WTC11 (cell line): ENCODE results near the gene SBF2.

Experiments used
- ATF1 ChIP-seq: sonication (generic); formaldehyde crosslinking; IDR thresholded peaks from 2 replicates; pipeline ENCODE4 v1.8.1; 2023; ENCODE audit warnings: mild to moderate bottlenecking, moderate library complexity, missing genetic modification reagents
- GRHL2 ChIP-seq: fragments of 250-450 bp; sonication (Bioruptor Pico); IDR thresholded peaks from 2 replicates; pipeline ENCODE4 v1.8.0; 2022; ENCODE audit warnings: mild to moderate bottlenecking, moderate library complexity; ENCODE audit not compliant: insufficient replicate concordance, severe bottlenecking
- TF ChIP-seq, protein P1 (sequence below): fragments of 200-600 bp; IDR thresholded peaks from 2 replicates; pipeline ENCODE4 v1.8.0; 2022; ENCODE audit warnings: antibody characterized with exemption
- TF ChIP-seq, protein P2 (sequence below): sonication (generic); formaldehyde crosslinking; IDR thresholded peaks from 2 replicates; pipeline ENCODE4 v1.8.1; 2023; ENCODE audit warnings: mild to moderate bottlenecking, missing genetic modification reagents, borderline replicate concordance

DNA sequence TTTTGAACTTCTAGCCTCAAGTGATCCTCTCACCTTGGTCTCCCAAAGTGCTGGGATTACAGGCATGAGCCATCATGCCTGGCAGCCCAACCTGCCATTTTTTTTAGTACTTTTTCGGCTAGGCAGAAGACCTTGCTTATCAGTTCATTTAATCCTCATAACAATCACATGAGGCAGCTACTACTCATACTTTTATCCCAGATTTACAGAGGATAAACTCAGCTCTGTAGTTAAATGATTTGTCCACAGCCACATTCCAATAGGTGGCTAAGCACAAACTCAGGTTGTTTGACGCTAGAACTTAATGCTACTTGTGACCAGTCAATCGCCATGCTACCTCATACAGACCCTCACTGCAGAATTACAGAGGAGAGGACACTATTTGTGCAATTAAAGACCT, 28.1 kb downstream of the SBF2 start:
- TF ChIP-seq, protein P1, sequence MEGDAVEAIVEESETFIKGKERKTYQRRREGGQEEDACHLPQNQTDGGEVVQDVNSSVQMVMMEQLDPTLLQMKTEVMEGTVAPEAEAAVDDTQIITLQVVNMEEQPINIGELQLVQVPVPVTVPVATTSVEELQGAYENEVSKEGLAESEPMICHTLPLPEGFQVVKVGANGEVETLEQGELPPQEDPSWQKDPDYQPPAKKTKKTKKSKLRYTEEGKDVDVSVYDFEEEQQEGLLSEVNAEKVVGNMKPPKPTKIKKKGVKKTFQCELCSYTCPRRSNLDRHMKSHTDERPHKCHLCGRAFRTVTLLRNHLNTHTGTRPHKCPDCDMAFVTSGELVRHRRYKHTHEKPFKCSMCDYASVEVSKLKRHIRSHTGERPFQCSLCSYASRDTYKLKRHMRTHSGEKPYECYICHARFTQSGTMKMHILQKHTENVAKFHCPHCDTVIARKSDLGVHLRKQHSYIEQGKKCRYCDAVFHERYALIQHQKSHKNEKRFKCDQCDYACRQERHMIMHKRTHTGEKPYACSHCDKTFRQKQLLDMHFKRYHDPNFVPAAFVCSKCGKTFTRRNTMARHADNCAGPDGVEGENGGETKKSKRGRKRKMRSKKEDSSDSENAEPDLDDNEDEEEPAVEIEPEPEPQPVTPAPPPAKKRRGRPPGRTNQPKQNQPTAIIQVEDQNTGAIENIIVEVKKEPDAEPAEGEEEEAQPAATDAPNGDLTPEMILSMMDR = no peak
- no peak for TF ChIP-seq ATF1 (CRISPR knock-in tag)
- TF ChIP-seq GRHL2 (CRISPR knock-in tag) = no peak
- TF ChIP-seq, protein P2, sequence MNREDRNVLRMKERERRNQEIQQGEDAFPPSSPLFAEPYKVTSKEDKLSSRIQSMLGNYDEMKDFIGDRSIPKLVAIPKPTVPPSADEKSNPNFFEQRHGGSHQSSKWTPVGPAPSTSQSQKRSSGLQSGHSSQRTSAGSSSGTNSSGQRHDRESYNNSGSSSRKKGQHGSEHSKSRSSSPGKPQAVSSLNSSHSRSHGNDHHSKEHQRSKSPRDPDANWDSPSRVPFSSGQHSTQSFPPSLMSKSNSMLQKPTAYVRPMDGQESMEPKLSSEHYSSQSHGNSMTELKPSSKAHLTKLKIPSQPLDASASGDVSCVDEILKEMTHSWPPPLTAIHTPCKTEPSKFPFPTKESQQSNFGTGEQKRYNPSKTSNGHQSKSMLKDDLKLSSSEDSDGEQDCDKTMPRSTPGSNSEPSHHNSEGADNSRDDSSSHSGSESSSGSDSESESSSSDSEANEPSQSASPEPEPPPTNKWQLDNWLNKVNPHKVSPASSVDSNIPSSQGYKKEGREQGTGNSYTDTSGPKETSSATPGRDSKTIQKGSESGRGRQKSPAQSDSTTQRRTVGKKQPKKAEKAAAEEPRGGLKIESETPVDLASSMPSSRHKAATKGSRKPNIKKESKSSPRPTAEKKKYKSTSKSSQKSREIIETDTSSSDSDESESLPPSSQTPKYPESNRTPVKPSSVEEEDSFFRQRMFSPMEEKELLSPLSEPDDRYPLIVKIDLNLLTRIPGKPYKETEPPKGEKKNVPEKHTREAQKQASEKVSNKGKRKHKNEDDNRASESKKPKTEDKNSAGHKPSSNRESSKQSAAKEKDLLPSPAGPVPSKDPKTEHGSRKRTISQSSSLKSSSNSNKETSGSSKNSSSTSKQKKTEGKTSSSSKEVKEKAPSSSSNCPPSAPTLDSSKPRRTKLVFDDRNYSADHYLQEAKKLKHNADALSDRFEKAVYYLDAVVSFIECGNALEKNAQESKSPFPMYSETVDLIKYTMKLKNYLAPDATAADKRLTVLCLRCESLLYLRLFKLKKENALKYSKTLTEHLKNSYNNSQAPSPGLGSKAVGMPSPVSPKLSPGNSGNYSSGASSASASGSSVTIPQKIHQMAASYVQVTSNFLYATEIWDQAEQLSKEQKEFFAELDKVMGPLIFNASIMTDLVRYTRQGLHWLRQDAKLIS (CRISPR knock-in tag) = no peak
